GM18505 (cell line): ENCODE results near the gene AIF1.

Source experiments
- ATAC-seq: cut with Tn5 transposase; IDR thresholded peaks from one replicate; pipeline ENCODE4 v1.9.1; 2021; ENCODE audit not compliant: unreplicated experiment
- POLR2A ChIP-seq: IDR thresholded peaks from 4 replicates; pipeline ENCODE4 v1.6.1; 2011; ENCODE audit warnings: borderline replicate concordance; ENCODE audit not compliant: insufficient read depth, insufficient read length; ENCODE audit errors: extremely low read depth

The AIF1 gene

GRCh38 chr6:31633447-31633846, 18.4 kb downstream of the AIF1 start:
- TF ChIP-seq POLR2A, result peak; percentile 10
- no peak for ATAC-seq

DNA sequence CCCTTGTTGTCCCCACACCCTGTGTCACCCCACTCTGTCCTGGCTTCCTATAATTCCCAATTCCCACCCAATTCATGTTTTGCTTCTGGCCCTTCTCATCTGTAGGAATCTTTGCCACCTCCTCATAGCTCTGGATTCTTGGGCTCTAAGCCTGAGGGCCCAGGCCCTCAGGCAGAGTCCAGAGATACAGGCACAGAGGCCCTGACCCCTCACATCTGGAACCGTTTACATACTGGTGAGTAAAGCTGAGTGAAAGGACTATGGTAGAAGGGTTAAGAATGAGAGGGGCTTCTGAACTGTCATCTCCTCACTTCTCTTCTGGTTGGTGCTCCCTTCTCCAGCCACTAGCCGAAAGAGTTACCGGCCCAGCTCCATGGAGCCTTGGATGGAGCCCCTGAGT, 19.1 kb downstream of the AIF1 start:
- no peak for TF ChIP-seq POLR2A
- ATAC-seq, result no peak

- ATAC-seq, result no peak
- no peak for TF ChIP-seq POLR2A
These were observed 20.0 kb downstream of the AIF1 start for GRCh38 chr6:31634969-31635575.

GRCh38 chr6:31636698-31637596, 21.9 kb downstream of the AIF1 start:
- no peak for TF ChIP-seq POLR2A

GRCh38 chr6:31639043-31639442, 24.0 kb downstream of the AIF1 start:
- no peak for TF ChIP-seq POLR2A
- ATAC-seq, result no peak

More at GRCh38 chr6:31636698-31637596, 21.9 kb downstream of the AIF1 start:
- ATAC-seq, result no peak

DNA sequence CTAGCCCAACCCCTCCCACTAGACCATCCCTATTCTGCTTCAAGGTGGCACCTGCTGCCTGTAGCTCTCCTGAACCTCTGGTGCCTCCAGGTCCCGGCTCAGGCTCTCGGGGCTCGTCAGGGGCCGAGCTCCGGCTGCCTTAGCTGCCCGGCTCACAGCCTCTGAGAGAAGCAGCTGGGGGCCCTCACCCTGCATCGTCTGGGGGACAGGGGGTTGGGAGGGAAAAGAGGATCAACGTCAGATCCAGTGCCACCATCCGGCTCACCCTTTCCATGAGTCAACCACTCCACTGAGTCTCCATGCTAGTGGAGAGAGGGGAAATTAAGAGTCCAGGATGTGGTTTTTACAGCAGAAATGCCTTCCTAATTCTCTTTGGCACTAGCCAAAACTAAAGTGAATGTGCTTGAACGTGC, 24.4 kb downstream of the AIF1 start:
- no peak for TF ChIP-seq POLR2A
- ATAC-seq, result no peak

GRCh38 chr6:31640612-31641011, 25.6 kb downstream of the AIF1 start:
- no peak for TF ChIP-seq POLR2A
- ATAC-seq, result no peak

DNA sequence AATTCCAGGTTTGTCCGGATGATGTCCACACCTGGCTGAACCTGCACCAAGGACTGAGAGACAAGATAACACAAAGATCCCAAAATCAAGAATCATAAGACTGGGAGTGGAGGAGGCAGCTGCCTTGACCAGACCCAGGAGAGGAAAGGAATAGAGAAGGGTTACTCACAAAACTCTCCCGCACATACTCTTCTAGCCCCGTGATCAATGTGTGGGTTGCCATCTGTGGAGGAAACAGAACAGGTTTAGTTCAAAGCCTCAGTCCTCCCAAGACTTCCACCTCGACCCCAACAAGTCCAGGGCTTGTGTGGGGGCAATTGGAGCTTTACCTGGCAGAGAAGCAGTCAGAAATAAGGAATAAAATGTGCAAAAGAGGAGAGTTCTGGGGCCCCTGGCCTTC, 26.3 kb downstream of the AIF1 start:
- no peak for TF ChIP-seq POLR2A
- ATAC-seq, result no peak

DNA sequence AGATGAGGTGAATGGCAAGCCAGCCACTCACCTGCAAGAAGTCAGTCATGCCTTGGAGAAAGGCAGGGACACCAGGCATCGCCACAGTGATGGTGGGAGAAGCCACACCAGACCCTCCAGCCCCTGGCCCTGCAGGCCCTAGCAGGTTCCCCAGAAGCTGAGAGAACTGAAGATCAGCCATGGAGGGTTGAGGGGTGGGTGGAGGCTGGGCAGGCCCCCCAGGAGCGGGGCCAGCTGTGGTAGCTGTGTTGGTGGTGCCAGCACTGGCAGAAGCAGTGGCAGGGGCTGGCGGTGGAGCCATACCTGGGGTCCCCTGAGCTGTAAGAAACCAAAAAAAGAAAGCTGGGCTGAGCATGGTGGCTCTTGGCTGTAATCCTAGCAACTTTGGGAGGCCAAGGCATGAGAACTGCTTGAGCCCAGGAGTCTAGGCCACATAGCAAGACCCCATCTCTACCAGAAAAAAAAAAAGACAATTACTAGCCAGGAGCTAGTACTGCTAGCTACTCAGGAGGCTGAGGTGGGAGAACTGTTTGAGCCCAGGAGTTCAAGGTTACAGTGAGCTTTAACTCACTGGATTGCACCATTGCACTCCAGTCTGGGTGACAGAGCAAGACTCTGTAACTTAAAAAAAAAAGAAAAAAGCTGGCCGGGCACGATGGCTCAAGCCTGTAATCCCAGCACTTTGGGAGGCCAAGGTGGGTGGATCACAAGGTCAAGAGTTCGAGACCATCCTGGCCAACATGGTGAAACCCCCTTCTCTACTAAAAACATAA, 27.9 kb downstream of the AIF1 start:
- no peak for TF ChIP-seq POLR2A
- no peak for ATAC-seq

DNA sequence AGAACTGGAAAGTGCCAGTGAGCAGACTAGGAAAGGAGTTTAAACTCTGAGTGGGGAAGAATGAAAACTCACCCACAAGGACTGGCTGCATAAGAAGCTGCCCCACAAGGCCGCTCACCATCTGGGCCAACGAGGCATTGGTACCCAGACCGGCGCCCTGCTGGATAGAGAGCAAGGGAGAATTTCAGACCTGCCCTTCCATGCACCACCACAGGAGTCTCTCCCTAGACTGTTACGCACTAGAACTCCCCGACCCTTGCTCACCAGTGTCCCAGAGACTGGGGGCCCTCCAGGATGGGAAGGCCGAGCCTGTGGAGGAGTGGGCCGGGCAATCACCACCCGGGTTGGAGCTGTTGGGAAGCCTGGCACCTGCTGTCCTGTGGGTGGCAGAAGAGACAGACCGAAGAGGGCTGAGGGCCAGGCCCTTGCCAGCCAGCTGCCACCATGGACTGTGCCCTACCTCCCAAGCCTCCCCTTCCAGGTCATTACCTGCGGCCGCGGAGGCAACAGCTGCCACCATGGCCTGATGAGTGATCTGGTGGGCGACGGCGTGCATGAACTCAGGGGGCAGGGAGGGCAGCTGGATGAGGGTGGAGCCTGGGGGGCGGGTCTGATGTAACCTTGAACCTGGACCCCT, 28.9 kb downstream of the AIF1 start:
- no peak for ATAC-seq
- no peak for TF ChIP-seq POLR2A

GRCh38 chr6:31645325-31645724, 30.3 kb downstream of the AIF1 start:
- no peak for ATAC-seq
- no peak for TF ChIP-seq POLR2A

GRCh38 chr6:31651602-31652191, 36.7 kb downstream of the AIF1 start:
- peak; percentile 36 for ATAC-seq
- TF ChIP-seq POLR2A, result no peak
